Measurements from ENCODE around the gene DUSP23.

GRCh38 chr1:159755451-159756007, 25.2 kb upstream of the DUSP23 start:
- TF ChIP-seq CTCF (IDR thresholded peaks at IDR 0.05; ENCODE audit: extremely low read depth in 1 of 2, insufficient read depth in 1 of 2, low read depth in 1 of 2, low read length in 2 of 2) (no peak), POLR2A (IDR thresholded peaks at IDR 0.05; ENCODE audit: low read depth, low read length) (no peak), POLR2AphosphoS5 (IDR thresholded peaks at IDR 0.05; ENCODE audit: insufficient read depth, low read depth, low read length) (no peak), EZH2 (IDR thresholded peaks at IDR 0.05; ENCODE audit: borderline replicate concordance, low read depth, low read length, severe bottlenecking) (no peak)
